ENCODE data around the gene TCTA.

DNA sequence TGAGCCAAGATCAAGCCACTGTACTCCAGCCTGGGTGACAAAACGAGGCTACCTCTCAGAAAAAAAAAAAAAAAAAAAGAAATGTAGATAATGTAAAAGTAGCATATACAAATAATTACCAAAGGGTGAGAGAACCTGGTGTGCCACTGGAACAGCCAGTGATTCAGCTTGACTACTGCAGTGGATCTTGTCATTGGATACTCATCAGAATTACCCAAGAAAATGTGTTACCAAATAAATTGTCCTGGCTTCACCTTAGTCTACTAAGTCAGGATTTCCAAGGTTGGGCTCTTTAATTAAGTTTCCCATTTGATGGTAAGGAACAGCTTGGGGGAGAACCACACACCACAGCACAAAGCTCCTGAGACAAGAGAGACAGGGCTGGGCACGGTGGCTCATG lies 15.4 kb downstream of the TCTA start:
- TF ChIP-seq, protein P1, sequence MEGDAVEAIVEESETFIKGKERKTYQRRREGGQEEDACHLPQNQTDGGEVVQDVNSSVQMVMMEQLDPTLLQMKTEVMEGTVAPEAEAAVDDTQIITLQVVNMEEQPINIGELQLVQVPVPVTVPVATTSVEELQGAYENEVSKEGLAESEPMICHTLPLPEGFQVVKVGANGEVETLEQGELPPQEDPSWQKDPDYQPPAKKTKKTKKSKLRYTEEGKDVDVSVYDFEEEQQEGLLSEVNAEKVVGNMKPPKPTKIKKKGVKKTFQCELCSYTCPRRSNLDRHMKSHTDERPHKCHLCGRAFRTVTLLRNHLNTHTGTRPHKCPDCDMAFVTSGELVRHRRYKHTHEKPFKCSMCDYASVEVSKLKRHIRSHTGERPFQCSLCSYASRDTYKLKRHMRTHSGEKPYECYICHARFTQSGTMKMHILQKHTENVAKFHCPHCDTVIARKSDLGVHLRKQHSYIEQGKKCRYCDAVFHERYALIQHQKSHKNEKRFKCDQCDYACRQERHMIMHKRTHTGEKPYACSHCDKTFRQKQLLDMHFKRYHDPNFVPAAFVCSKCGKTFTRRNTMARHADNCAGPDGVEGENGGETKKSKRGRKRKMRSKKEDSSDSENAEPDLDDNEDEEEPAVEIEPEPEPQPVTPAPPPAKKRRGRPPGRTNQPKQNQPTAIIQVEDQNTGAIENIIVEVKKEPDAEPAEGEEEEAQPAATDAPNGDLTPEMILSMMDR (conservative IDR thresholded peaks at IDR 0.05; ENCODE audit: low read depth, low read length), result no peak
- TF ChIP-seq EZH2phosphoT487 (IDR thresholded peaks at IDR 0.05; ENCODE audit: borderline replicate concordance, low read length), result no peak

Data from PC-3 (cell line).